Neural crest cell (in vitro differentiated cells): ENCODE measurements around the gene RAPGEF2. TPM values are rescaled to one million over a fixed set of nuclear protein-coding genes. Genes with fewer than 3 reads are reported as not detected.

ENCODE experiments used
- DNase-seq: peaks from one replicate; pipeline ENCODE4 v3.0.0; 2021; ENCODE audit warnings: low read depth, mixed read lengths, low spot score
- H3K27ac Mint-ChIP-seq: one replicate; pipeline ENCODE4 v1.8.0; 2021; ENCODE audit warnings: mild to moderate bottlenecking, mixed read lengths; ENCODE audit not compliant: unreplicated experiment
- H3K27me3 Mint-ChIP-seq: 2 replicates; pipeline ENCODE4 v1.8.0; 2021; ENCODE audit warnings: low read depth, mild to moderate bottlenecking, mixed read lengths
- H3K36me3 Mint-ChIP-seq: 2 replicates; pipeline ENCODE4 v1.8.0; 2021; ENCODE audit warnings: low read depth, mild to moderate bottlenecking, mixed read lengths
- H3K4me1 Mint-ChIP-seq: 2 replicates; pipeline ENCODE4 v1.8.0; 2021; ENCODE audit warnings: mixed read lengths
- H3K4me3 Mint-ChIP-seq: one replicate; pipeline ENCODE4 v1.8.0; 2021; ENCODE audit warnings: mild to moderate bottlenecking, mixed read lengths
- H3K9me3 Mint-ChIP-seq: 2 replicates; pipeline ENCODE4 v1.8.0; 2021; ENCODE audit warnings: mixed read lengths
- total RNA-seq: library from RNA; stranded (reverse); gene quantifications from 2 replicates; pipeline ENCODE4 v1.2.1, GENCODE V29; 2021
- TF ChIP-seq, protein P1 (sequence below): fragments of 200-600 bp; sonication (generic); conservative IDR thresholded peaks from 2 replicates; pipeline ENCODE4 v1.5.0; 2021; ENCODE audit warnings: antibody characterized with exemption, mild to moderate bottlenecking

RAPGEF2 gene
- total RNA-seq, 1 donor from 2014 or later: 44.2 TPM

DNA sequence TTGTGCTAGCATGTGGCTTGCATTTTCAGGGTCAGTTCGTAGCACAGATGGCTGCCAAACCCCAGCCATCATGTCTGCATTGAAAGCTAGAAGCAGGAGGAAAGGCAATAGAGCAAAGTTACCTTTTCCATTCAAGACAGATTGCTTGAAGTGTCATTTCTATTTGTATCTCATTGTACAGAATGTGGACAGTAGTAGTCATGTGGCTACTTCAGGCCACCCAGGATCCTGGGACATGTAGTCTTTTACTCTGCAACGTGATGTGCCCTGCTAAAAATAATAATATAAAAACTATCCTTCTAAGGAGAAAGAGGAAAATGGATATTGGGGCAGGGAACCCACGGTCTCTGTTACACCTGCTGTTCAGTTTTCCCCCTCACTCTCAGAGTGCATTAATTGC, 118.4 kb downstream of the RAPGEF2 start:
- peak overlapping the region; percentile 81 for H3K27ac Mint-ChIP-seq

DNA sequence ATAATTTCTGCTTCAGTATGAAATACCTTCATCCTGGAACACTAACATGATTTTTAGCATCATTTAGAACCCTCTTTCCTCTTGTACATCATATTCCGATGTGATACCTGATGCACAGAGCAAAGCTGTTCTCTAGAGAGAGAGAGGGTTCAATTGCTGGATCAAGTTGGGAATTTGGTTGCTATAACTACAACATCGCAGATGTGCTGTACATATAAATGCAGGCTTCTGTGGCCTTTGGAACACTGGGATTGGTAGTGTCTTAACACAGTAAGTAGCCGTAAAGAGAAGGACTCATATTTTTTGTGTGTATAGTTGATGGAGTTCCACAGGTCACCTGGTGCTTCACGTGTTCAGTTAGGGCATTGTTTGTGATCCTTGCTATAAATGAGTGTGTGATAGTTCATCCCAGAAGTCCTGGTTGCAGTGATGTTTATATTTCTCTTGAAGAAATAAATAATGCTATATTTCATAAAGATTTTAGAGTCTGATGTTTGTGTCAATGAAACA, 119.2 kb downstream of the RAPGEF2 start:
- Mint-ChIP-seq H3K4me1 (peaks cover 4% of the 10 kb centered on the region), H3K4me3 (no peak overlapping the region), H3K27me3 (no peaks in the 10 kb centered on the region), H3K36me3 (peaks cover 10% of the 10 kb centered on the region), H3K9me3 (peaks cover 11% of the 10 kb centered on the region), H3K27ac (no peak overlapping the region)
- TF ChIP-seq, protein P1, sequence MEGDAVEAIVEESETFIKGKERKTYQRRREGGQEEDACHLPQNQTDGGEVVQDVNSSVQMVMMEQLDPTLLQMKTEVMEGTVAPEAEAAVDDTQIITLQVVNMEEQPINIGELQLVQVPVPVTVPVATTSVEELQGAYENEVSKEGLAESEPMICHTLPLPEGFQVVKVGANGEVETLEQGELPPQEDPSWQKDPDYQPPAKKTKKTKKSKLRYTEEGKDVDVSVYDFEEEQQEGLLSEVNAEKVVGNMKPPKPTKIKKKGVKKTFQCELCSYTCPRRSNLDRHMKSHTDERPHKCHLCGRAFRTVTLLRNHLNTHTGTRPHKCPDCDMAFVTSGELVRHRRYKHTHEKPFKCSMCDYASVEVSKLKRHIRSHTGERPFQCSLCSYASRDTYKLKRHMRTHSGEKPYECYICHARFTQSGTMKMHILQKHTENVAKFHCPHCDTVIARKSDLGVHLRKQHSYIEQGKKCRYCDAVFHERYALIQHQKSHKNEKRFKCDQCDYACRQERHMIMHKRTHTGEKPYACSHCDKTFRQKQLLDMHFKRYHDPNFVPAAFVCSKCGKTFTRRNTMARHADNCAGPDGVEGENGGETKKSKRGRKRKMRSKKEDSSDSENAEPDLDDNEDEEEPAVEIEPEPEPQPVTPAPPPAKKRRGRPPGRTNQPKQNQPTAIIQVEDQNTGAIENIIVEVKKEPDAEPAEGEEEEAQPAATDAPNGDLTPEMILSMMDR: no peak
- no peak for DNase-seq

More for the DNA sequence above, 118.4 kb downstream of the RAPGEF2 start:
- TF ChIP-seq, protein P1: no peak
- Mint-ChIP-seq H3K4me1 (peaks cover 6% of the 10 kb centered on the region), H3K4me3 (no peak overlapping the region), H3K27me3 (no peaks in the 10 kb centered on the region), H3K36me3 (peaks cover 10% of the 10 kb centered on the region), H3K9me3 (peaks cover 11% of the 10 kb centered on the region)
- DNase-seq: no peak

- no peaks in the 10 kb centered on the region for H3K27me3 Mint-ChIP-seq
- H3K4me1 Mint-ChIP-seq: peaks cover 22% of the 10 kb centered on the region
- no peak overlapping the region for H3K27ac Mint-ChIP-seq
Measured at GRCh38 chr4:159224408-159224807, 121.5 kb downstream of the RAPGEF2 start.

DNA sequence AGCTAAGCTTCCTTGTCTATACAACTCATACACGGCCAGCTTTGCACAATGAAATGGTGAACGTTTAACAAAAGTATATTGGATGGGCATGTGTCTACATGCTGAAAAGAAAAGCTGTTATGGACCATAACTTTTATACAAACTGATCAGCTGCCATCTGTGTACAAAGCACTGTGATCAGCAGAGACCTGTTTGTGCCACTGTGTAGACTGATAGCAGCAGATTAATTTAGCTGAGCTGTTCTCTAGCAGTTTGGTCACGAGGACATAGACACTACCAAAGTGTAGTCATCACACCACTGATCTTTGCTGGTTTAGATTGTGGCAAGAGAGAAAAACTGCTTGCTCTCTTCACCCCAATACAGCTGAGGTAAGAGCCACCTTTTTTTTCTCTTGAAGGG, 124.5 kb downstream of the RAPGEF2 start:
- H3K27me3 Mint-ChIP-seq: no peaks in the 10 kb centered on the region
- H3K4me1 Mint-ChIP-seq: peaks cover 26% of the 10 kb centered on the region
- H3K27ac Mint-ChIP-seq: no peak overlapping the region
- H3K9me3 Mint-ChIP-seq: peaks cover 8% of the 10 kb centered on the region
- TF ChIP-seq, protein P1: no peak
- no peak for DNase-seq
- H3K36me3 Mint-ChIP-seq: no peaks in the 10 kb centered on the region
- H3K4me3 Mint-ChIP-seq: no peak overlapping the region

More at GRCh38 chr4:159224408-159224807, 121.5 kb downstream of the RAPGEF2 start:
- DNase-seq: no peak
- TF ChIP-seq, protein P1: no peak
- no peak overlapping the region for H3K4me3 Mint-ChIP-seq
- peaks cover 7% of the 10 kb centered on the region for H3K9me3 Mint-ChIP-seq
- H3K36me3 Mint-ChIP-seq: peaks cover 5% of the 10 kb centered on the region

DNA sequence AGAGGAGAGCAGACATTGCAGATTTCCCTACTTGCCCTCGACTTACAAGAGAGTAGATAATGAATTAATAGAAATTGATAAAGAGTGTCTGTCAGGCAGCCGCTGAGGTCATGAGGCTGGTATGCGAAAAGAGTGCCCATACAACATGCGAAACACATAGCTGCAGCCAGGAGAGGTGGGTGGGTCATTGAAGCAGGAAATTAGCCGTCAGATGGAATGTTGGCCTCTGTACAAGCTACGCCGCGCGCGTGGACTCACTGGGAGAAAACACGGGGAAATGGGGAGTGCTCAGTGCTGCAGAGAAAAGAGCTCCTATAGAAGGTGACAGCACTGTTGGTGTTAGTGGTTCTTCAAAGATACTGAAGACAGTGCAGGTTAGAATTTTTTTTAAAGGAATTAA, 125.1 kb downstream of the RAPGEF2 start:
- peak overlapping the region; percentile 64 for H3K27ac Mint-ChIP-seq
- peak; percentile 15 for DNase-seq
- H3K27me3 Mint-ChIP-seq: no peaks in the 10 kb centered on the region
- peaks cover 26% of the 10 kb centered on the region for H3K4me1 Mint-ChIP-seq
- TF ChIP-seq, protein P1: peak; percentile 33
- peak overlapping the region; percentile 39 for H3K4me3 Mint-ChIP-seq
- no peaks in the 10 kb centered on the region for H3K36me3 Mint-ChIP-seq
- peaks cover 9% of the 10 kb centered on the region for H3K9me3 Mint-ChIP-seq
